AG04450 (cell line): ENCODE data around the gene FBXO31. TPM values are rescaled to one million over a fixed set of nuclear protein-coding genes. Genes with fewer than 3 reads are reported as not detected.

Source experiments
- CTCF ChIA-PET: fragments of 300-600, 350-600 bp; formaldehyde crosslinking; extraction: SDS; loops from one replicate; lab custom pipeline; 2022; ENCODE audit warnings: antibody characterized with exemption, inconsistent platforms; lab: Charles Lee
- POLR2A ChIA-PET: fragments of 350-600 bp; formaldehyde crosslinking; extraction: SDS; loops from one replicate; lab custom pipeline; 2021; ENCODE audit warnings: antibody characterized with exemption, inconsistent platforms; lab: Yijun Ruan, JAX
- DNase-seq: peaks from one replicate; pipeline ENCODE4 v3.0.0-alpha.2; 2011; ENCODE audit warnings: low read depth, low spot score
- H3K27ac ChIP-seq: one replicate; pipeline ENCODE4 v1.5.1; 2012; ENCODE audit warnings: low read depth, low read length, control low read depth
- H3K27me3 ChIP-seq: one replicate; pipeline ENCODE4 v1.6.0; 2012; ENCODE audit warnings: low read length; ENCODE audit not compliant: control insufficient read depth, insufficient read depth
- H3K4me3 ChIP-seq: 2 replicates; pipeline ENCODE4 v1.5.1; 2011; ENCODE audit warnings: mild to moderate bottlenecking, low read depth, low read length, control low read depth
- H3K9me3 ChIP-seq: 2 replicates; pipeline ENCODE4 v1.5.1; 2012; ENCODE audit warnings: low read length; ENCODE audit not compliant: control insufficient read depth, insufficient read depth
- polyA plus RNA-seq: library from polyadenylated mRNA; depleted of rRNA; stranded (reverse); fragments of >200 nt; gene quantifications from 2 replicates; pipeline ENCODE4 v1.2.3, GENCODE V29; 2011
- TF ChIP-seq, protein P1 (sequence below): IDR thresholded peaks from 2 replicates; pipeline ENCODE4 v1.5.1; 2011; ENCODE audit warnings: low read depth, low read length, control low read depth, inconsistent platforms

Gene FBXO31
- polyA plus RNA-seq, 1 experiment = 16.3 TPM

GRCh38 chr16:87333581-87334331, 49.8 kb downstream of the FBXO31 start:
- Histone ChIP-seq H3K27ac (no peak overlapping the region), H3K27me3 (no peaks in the 10 kb centered on the region), H3K9me3 (no peaks in the 10 kb centered on the region; the same call in 1 of the 2 replicates), H3K4me3 (no peak overlapping the region)
- POLR2A ChIA-PET = no interaction called here
- DNase-seq = no peak
- TF ChIP-seq, protein P1, sequence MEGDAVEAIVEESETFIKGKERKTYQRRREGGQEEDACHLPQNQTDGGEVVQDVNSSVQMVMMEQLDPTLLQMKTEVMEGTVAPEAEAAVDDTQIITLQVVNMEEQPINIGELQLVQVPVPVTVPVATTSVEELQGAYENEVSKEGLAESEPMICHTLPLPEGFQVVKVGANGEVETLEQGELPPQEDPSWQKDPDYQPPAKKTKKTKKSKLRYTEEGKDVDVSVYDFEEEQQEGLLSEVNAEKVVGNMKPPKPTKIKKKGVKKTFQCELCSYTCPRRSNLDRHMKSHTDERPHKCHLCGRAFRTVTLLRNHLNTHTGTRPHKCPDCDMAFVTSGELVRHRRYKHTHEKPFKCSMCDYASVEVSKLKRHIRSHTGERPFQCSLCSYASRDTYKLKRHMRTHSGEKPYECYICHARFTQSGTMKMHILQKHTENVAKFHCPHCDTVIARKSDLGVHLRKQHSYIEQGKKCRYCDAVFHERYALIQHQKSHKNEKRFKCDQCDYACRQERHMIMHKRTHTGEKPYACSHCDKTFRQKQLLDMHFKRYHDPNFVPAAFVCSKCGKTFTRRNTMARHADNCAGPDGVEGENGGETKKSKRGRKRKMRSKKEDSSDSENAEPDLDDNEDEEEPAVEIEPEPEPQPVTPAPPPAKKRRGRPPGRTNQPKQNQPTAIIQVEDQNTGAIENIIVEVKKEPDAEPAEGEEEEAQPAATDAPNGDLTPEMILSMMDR = no peak
- CTCF ChIA-PET = interaction anchor here (1.6 kb wide), 1 partner anchor 9 kb away, joined by 5 read pairs; no protein-coding TSS in a partner anchor

DNA sequence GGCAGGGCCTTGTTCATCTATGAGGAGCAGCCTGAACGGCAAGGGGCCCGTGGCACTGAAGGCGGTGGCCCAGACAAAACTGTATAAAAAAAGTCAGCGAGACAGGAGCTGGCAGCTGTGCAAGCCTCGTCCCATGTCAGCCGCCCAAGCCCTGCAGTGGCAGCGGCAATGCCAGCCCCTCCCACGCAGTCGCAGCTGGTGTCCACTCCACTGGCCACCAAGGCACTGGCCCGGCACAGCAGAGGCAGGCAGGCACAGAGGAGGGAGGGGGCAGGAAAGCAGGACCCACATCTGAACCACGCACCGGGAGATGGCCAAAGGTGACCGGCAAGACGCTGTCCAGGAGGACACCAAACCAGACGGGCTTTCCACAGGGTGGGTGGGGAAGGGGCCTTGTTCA, 50.5 kb downstream of the FBXO31 start:
- Histone ChIP-seq H3K4me3 (no peak overlapping the region), H3K9me3 (no peaks in the 10 kb centered on the region; the same call in 1 of the 2 replicates), H3K27me3 (no peaks in the 10 kb centered on the region), H3K27ac (no peak overlapping the region)
- no peak for DNase-seq
- TF ChIP-seq, protein P1 = no peak
- CTCF ChIA-PET = interaction anchor here (1.6 kb wide), 1 partner anchor 8 kb away, joined by 5 read pairs; no protein-coding TSS in a partner anchor
- POLR2A ChIA-PET = interaction anchor here (1.7 kb wide), 1 partner anchor 16 kb away, joined by 7 read pairs; the partner anchor contains the start of gene C16orf95

DNA sequence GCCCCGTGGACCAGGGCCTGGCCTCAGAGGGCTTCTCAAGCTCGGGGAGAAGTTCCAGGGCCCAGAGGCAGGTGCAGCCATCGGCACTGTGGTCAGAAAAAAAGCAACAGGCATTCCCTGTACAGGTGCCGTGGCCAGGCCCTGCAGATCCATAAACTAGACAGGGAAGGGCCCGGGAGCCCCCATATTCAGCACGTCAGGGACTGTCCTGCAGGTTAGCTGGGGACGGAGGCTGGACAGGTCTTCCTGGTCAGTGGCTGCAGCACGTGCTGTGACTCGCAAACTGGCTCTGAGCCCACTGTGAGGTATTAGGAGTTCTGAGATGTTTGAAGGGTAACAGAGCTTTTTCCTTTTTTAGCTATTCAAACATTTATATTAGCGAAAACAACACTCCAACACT, 51.4 kb downstream of the FBXO31 start:
- no peak overlapping the region for H3K27ac ChIP-seq
- DNase-seq = no peak
- H3K9me3 ChIP-seq = no peaks in the 10 kb centered on the region; the same call in 1 of the 2 replicates
- H3K27me3 ChIP-seq = no peaks in the 10 kb centered on the region
- ChIA-PET POLR2A (interaction anchor here (0.7 to 1.7 kb wide), 3 partner anchors 15 to 50 kb away, joined by 3 to 7 read pairs (median 4); partner anchors contain the start of gene C16orf95), CTCF (interaction anchor here (0.8 to 1.0 kb wide), 2 partner anchors 10 to 270 kb away, joined by 3 read pairs; no protein-coding TSS in a partner anchor)
- TF ChIP-seq, protein P1 = no peak
- no peak overlapping the region for H3K4me3 ChIP-seq

DNA sequence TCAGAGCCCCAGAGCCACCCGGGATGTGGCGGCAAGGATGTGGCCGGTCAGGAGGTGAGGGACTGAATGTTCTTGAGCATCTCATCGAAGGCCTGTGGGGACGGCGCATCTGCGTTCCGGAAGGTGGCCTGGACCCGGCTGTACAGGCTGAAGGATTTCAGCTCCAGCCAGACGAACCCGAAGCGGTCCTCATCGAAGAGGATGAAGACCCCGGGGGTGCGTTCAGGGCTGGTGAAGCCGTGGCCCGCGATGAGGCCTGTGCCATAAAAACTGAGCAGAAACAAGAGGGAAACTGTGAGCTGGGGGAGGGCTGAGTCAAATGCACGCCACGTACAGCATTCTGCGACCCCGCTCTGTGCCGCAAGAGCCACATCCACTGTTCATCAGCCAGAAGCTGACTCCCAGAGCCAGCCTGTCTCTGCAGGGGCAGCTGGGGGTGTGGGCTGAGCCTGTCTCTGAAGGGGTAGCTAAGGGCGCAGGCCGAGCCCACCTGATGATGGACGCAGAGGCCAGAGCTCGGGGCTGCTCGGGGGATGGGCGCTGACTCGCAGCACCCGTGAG, 52.3 kb downstream of the FBXO31 start:
- CTCF ChIA-PET = interaction anchor here (0.8 kb wide), 1 partner anchor 11 kb away, joined by 3 read pairs; no protein-coding TSS in a partner anchor
- DNase-seq = no peak
- H3K27me3 ChIP-seq = no peaks in the 10 kb centered on the region
- POLR2A ChIA-PET = interaction anchor here (0.9 to 1.7 kb wide), 2 partner anchors 14 to 20 kb away, joined by 3 to 7 read pairs; partner anchors contain the start of gene C16orf95
- H3K27ac ChIP-seq = no peak overlapping the region
- TF ChIP-seq, protein P1 = no peak
- no peaks in the 10 kb centered on the region; the same call in 1 of the 2 replicates for H3K9me3 ChIP-seq
- no peak overlapping the region for H3K4me3 ChIP-seq
